Lung (tissue), 12 donors: ENCODE data around the gene CHMP4A. TPM values are rescaled to one million over a fixed set of nuclear protein-coding genes. Genes with fewer than 3 reads are reported as not detected.
A peak's percentile ranks its signal among the peaks of the same experiment; 100 is the strongest.

ENCODE experiments used
- ATAC-seq: fragments of 200-7000 bp; cut with Tn5 transposase; one replicate; pipeline ENCODE4 v1.9.1; 2020; ENCODE audit warnings: moderate number of reproducible peaks; ENCODE audit not compliant: insufficient read depth, low FRiP score
- DNase-seq, 3 donors: peaks; one replicate each; pipeline ENCODE4 v3.0.0-alpha.2; 2013 to 2017
- H3K27ac ChIP-seq, 2 donors: one replicate each; pipeline ENCODE4 v1.5.1; 2013; ENCODE audit warnings: mild to moderate bottlenecking in 2 of 2, moderate library complexity in 2 of 2, control low read depth in 1 of 2, inconsistent platforms in 1 of 2, low read depth in 1 of 2, low read length in 1 of 2
- H3K27me3 ChIP-seq, 3 donors: one replicate each; pipeline ENCODE4 v1.5.1; 2013; ENCODE audit warnings: low read length in 2 of 3; ENCODE audit not compliant: control insufficient read depth in 3 of 3, insufficient read depth in 3 of 3
- H3K36me3 ChIP-seq, 4 donors: one replicate each; pipeline ENCODE4 v1.5.1; 2013; ENCODE audit warnings: low read length in 4 of 4, mild to moderate bottlenecking in 1 of 4, moderate library complexity in 1 of 4; ENCODE audit not compliant: control insufficient read depth in 4 of 4, insufficient read depth in 4 of 4
- H3K4me1 ChIP-seq, 5 donors: one replicate each; pipeline ENCODE4 v1.5.1; 2013; ENCODE audit warnings: low read length in 5 of 5, mild to moderate bottlenecking in 2 of 5, moderate library complexity in 1 of 5; ENCODE audit not compliant: control insufficient read depth in 5 of 5, insufficient read depth in 5 of 5
- H3K4me3 ChIP-seq: one replicate; pipeline ENCODE4 v1.5.1; 2013; ENCODE audit warnings: mild to moderate bottlenecking, control low read depth, moderate library complexity
- H3K9ac ChIP-seq, 2 donors: one replicate each; pipeline ENCODE4 v1.5.1; 2013; ENCODE audit warnings: low read length in 2 of 2, control low read depth in 1 of 2; ENCODE audit not compliant: insufficient read depth in 1 of 2
- H3K9me3 ChIP-seq, 4 donors: one replicate each; pipeline ENCODE4 v1.5.1; 2013; ENCODE audit warnings: low read length in 3 of 4, mild to moderate bottlenecking in 1 of 4, moderate library complexity in 1 of 4; ENCODE audit not compliant: control insufficient read depth in 4 of 4, insufficient read depth in 3 of 4
- CTCF ChIP-seq: IDR thresholded peaks from 2 replicates; pipeline ENCODE4 v1.5.1; 2012; ENCODE audit warnings: mild to moderate bottlenecking; ENCODE audit errors: control extremely low read depth, extremely low read depth
- WGBS, 2 donors: extraction: QIAGEN DNeasy Blood & Tissue Kit; methylation state at CpG; one replicate each; pipeline ENCODE4 v1.1.7; 2013; 5-methylcytosine and 5-hydroxymethylcytosine counted together
- polyA plus RNA-seq, 2 donors: library from polyadenylated mRNA; stranded (reverse); fragments of 200-250 nt; gene quantifications; one replicate each; pipeline ENCODE4 v1.2.1, GENCODE V29; 2013
- total RNA-seq, 2 donors: library from RNA; depleted of rRNA in 1 of 2; stranded (reverse); fragments of >200 nt in 1 of 2; gene quantifications; one replicate each; pipeline ENCODE4 v1.2.1, GENCODE V29; 2014 to 2021
- donor health status: control.
- donor health status: control.
- donor health status: Bipolar disorder and iron deficiency.
- donor health status: healthy.
- donor health status: DM: yes; HTN: yes; CAD: no.

Gene CHMP4A
- total and polyA plus RNA-seq, 4 donors, result 37.2 to 103 (median 60.6) TPM

GRCh38 chr14:24253936-24254335 lies 40.6 kb upstream of the CHMP4A start:
- ATAC-seq (no peak), DNase-seq (no peak)
- Histone ChIP-seq H3K4me3 (no peak overlapping the region), H3K27me3 (no peaks in the 10 kb centered on the region), H3K9me3 (no peaks in the 10 kb centered on the region), H3K36me3 (peaks cover 0 to 16% (median 0%) of the 10 kb centered on the region in 4 donors), H3K9ac (no peak overlapping the region), H3K27ac (no peak overlapping the region), H3K4me1 (peaks cover 0 to 2% (median under 1%) of the 10 kb centered on the region in 5 donors)
- no peak for TF ChIP-seq CTCF
- 88 to 93% methylated on average over 7 of the region's 7 CpGs for WGBS, 2 donors

- Histone ChIP-seq H3K9me3 (no peaks in the 10 kb centered on the region), H3K36me3 (peaks cover 0 to 16% (median 0%) of the 10 kb centered on the region in 4 donors), H3K4me1 (no peaks in the 10 kb centered on the region), H3K9ac (no peak overlapping the region), H3K27me3 (no peaks in the 10 kb centered on the region), H3K27ac (peak overlapping the region in 1 of 2 donors; percentile 26), H3K4me3 (no peak overlapping the region)
- ATAC-seq (no peak), DNase-seq (no peak)
- WGBS, 2 donors, result 82 to 84% methylated on average over 11 of the region's 11 CpGs
- no peak for TF ChIP-seq CTCF
Measured at GRCh38 chr14:24252289-24253124, 39.2 kb upstream of the CHMP4A start.

GRCh38 chr14:24251880-24252288 lies 38.6 kb upstream of the CHMP4A start:
- Histone ChIP-seq H3K36me3 (peaks cover 0 to 16% (median 0%) of the 10 kb centered on the region in 4 donors), H3K27ac (peak overlapping the region in 1 of 2 donors; percentile 26)
- no peak for TF ChIP-seq CTCF

More at GRCh38 chr14:24251880-24252288, 38.6 kb upstream of the CHMP4A start:
- H3K9me3 ChIP-seq, result no peaks in the 10 kb centered on the region
- H3K27me3 ChIP-seq, result no peaks in the 10 kb centered on the region
- H3K4me3 ChIP-seq, result no peak overlapping the region
- 80 to 87% methylated on average over 1 of the region's 1 CpG for WGBS, 2 donors
- DNase-seq, result no peak
- peak; percentile 39 for ATAC-seq
- no peaks in the 10 kb centered on the region for H3K4me1 ChIP-seq
- no peak overlapping the region for H3K9ac ChIP-seq
